Raji (cell line): ENCODE results near the gene C1orf115.

Experiments used
- POLR2A ChIP-seq: IDR thresholded peaks from 2 replicates; pipeline ENCODE4 v1.6.1; 2011; ENCODE audit warnings: low read depth, low read length, control low read depth; ENCODE audit not compliant: insufficient read depth

Gene C1orf115

DNA sequence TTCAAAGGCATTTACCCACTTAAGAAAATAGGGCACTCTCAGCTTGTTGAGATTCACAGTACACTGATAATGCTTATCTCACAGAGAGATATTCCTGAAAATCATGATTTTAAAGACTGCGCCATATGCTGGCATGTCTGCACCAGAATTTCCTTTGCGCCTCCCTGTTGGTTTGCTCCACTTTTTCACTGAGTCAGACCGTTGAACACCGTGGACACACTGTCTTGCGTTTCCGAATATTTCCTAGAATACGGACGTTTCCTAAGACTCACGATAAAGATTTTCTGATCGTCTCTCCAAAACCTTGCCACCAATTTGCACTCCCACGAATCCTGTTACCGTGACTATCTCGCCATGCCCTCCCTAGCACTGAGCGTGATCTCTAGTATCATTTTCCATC, 497 bp upstream of the C1orf115 start:
- no peak for TF ChIP-seq POLR2A

- TF ChIP-seq POLR2A, result no peak
These were observed 1.0 kb downstream of the C1orf115 start for GRCh38 chr1:220691053-220691684.

DNA sequence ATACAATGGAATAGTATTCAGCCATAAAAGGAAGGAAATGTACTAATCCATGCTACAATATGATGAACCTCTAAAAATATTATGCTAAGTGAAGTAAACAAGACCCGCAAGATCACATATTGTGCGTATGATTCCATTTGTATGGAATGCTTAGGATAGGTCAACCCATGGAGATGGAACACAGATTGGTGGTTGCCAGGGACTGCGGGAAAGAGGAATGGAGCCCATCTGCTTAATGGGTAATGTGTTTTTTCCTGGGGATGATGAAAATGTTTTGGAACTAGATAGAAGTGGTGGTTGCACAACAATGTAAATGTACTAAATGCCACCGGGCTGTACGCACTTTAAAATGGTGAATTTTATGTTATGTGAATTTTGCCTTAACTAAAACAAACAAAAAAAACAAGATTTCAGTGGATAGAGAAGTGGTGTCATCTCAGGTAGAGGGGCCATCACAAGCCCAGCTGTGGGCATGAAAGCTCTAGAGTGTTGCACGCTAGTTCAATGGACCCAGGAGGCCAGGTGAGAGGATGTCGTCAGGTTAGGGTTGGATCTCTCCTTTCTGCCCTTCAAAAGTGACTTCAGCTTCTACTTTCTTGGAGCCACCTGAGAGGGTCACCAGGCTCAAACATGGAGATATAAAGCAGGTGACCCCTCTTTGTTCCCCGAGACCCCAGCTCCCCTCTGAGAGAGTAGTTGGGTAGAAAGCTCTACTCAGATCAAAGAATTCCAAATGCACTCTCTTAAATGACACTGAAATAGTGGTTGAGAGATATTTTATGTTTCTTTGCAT, 2.5 kb downstream of the C1orf115 start:
- TF ChIP-seq POLR2A, result no peak

DNA sequence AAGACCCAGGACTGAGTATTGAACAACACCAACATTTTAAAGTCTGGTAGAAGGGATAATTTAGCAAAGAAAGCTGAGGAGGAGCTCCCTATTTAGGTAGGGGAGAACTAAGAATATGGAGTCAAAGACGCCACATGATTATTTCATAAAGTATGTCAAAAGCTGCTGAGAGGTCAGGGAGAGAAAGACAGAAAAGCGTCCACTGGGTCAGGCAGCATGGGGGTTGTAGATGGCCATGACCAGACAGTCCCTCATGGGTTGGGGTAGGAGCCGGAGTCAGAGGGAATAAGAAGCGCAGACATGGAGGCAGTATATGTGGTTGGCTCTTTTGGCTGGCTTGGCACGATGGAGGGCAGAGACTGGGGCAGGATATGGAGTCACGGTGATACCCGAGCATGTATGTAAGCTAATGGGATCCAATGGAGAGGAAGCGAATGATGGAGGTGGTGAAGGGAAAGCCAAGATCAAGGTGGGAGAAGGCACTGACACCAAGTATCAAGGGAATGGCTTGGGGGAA, 4.8 kb downstream of the C1orf115 start:
- no peak for TF ChIP-seq POLR2A

GRCh38 chr1:220695426-220695825, 5.3 kb downstream of the C1orf115 start:
- TF ChIP-seq POLR2A, result no peak

DNA sequence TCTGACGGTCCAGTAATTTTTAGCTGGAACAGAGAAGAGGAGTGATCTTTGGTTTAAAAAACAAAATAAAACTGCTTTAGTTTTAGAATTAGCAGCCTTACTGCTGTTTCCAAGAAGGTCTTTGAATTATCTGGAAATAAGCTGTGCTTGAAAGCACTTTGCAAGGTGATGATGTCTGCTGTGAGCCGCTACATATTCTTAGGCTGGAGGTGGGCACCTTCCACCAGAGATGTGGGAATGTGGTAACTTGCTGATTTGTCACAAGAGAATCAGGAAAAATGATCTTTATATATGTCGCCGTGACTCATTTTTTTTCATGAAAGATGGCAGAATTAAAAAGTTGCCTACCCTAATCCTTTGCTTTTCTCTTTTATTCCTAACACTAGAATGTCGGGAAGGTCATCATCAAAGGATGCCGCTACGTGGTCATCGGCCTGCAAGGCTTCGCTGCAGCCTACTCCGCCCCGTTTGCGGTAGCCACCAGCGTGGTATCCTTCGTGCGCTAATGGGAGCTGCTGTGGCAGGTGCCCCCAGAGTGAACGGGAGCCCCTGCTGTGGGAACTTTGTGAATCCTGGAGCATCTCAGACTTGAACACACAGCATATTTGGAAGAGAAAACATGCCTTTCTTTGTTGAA, 6.2 kb downstream of the C1orf115 start:
- no peak for TF ChIP-seq POLR2A

- TF ChIP-seq POLR2A, result no peak
These were observed 6.7 kb downstream of the C1orf115 start for GRCh38 chr1:220696863-220697231.

GRCh38 chr1:220697326-220697725, 7.2 kb downstream of the C1orf115 start:
- no peak for TF ChIP-seq POLR2A

- TF ChIP-seq POLR2A, result no peak
These were observed 8.4 kb downstream of the C1orf115 start for GRCh38 chr1:220698607-220699016.

DNA sequence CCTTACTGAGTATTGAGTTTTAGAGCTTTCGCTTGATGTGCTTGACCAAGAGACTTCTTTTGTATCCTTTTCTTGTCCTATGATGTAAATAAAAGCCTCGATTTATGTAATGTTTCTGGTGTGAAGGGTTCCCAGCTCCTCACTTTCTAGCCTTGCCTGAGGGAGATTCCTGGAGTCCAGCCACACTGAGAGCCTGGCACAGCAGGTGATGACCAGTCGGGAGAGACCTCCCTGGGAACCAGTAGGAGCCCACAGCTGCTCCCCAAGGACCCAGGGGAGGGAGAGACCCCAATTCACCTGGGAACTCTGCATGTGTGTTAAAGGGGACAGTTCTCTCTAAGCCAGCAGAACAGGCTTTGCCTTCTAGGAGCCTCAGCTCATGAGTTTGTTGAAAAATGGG, 8.9 kb downstream of the C1orf115 start:
- no peak for TF ChIP-seq POLR2A

- no peak for TF ChIP-seq POLR2A
These were observed 10.5 kb downstream of the C1orf115 start for GRCh38 chr1:220700556-220701179.

DNA sequence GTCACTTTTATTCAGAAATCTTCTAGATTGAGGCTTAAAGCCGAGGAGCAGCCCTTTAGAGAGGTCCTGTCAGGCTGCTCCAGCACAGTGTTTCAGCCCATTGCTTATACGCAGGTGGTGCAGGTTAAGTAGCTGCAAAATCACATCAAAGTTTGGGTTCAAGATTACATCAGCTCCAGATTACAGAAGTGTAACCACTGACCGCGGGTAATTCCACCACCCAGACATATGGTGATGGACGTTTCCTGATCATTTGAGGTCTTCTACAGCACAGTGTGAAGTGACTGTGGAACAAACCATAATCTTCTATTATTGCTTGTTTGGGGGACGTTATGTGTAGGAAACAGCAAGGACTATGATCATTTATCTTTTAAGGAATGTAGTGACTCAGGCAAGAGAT, 11.8 kb downstream of the C1orf115 start:
- TF ChIP-seq POLR2A, result no peak

DNA sequence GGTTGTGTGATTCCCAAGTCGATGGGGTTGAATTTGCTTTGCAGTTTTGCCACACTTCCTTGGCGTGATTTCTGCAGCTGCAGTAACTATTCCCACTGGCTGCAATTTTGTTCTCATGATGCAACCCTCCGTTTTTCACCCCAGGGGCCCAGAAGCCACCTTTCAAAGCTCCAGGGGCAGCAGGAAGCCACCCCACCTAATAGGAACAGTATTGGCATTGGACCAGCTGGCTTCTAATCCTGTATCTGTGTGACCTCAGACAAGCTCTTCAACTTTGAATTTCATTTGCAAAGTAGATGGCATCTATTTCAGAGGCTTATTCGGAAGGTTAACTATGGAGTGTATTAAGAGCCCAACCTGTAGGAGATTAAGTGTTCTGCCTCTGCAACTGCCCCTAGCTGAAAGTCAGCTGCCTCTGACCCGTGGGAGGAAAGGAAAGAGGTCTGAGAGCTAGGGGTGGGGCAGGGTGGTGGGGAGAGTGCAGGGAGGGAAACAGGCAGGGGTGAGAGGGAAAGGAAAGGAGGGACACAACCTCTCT, 12.6 kb downstream of the C1orf115 start:
- TF ChIP-seq POLR2A, result no peak

DNA sequence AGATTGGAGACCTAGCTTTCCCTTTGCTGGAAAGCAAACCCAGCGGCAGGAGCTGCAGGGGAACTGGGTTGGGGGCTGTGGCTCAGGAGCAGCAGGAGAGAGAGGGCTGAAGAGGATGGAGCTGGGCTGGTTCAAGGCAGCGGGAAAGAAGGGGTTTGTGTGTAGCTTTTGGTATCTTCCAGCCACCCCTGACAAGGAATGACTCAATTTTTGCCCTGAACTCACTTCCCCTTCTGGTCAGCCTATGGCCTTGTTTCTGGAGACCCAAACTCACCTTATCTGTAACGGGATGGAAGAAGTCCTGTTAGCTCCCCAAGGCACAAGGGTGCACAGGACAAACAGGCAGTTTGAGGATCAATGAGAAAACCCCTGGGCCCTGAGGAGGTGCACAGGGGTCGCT, 13.1 kb downstream of the C1orf115 start:
- TF ChIP-seq POLR2A, result no peak

GRCh38 chr1:220705782-220706181, 15.6 kb downstream of the C1orf115 start:
- TF ChIP-seq POLR2A, result no peak
